HG03354 (cell line): ENCODE data around the gene STARD13.

Experiments used
- ATAC-seq: cut with Tn5 transposase; IDR thresholded peaks from one replicate; pipeline ENCODE4 v1.9.1; 2021; ENCODE audit warnings: mild to moderate bottlenecking; ENCODE audit not compliant: unreplicated experiment, poor library complexity, severe bottlenecking

STARD13 gene

GRCh38 chr13:33083054-33083453 is 202.5 kb downstream of the STARD13 start:
- ATAC-seq = no peak

- ATAC-seq = no peak
Observed at GRCh38 chr13:33081666-33082065, 203.9 kb downstream of the STARD13 start.

- no peak for ATAC-seq
Observed at GRCh38 chr13:33080972-33081590, 204.5 kb downstream of the STARD13 start.

GRCh38 chr13:33079960-33080359 is 205.6 kb downstream of the STARD13 start:
- no peak for ATAC-seq

DNA sequence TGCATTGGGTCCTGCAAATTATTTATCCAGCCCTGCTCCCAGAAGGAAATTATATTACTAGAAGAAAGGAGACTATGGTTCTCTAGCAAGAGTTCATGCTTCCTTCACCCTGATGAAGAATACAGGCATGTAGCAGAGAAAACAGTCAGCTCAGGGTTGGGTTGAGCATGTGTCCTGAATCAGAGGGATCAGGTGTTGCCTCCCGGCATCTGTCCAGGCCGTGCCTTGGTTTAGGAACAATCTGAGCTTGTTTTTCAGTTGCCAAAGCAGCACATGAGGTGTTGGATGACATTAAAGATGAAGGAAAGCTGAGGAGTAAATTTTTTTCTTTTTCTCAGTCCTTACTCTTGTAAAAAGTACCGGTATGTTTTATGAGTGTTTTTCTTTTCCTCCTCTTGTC is 207.3 kb downstream of the STARD13 start:
- ATAC-seq = no peak

DNA sequence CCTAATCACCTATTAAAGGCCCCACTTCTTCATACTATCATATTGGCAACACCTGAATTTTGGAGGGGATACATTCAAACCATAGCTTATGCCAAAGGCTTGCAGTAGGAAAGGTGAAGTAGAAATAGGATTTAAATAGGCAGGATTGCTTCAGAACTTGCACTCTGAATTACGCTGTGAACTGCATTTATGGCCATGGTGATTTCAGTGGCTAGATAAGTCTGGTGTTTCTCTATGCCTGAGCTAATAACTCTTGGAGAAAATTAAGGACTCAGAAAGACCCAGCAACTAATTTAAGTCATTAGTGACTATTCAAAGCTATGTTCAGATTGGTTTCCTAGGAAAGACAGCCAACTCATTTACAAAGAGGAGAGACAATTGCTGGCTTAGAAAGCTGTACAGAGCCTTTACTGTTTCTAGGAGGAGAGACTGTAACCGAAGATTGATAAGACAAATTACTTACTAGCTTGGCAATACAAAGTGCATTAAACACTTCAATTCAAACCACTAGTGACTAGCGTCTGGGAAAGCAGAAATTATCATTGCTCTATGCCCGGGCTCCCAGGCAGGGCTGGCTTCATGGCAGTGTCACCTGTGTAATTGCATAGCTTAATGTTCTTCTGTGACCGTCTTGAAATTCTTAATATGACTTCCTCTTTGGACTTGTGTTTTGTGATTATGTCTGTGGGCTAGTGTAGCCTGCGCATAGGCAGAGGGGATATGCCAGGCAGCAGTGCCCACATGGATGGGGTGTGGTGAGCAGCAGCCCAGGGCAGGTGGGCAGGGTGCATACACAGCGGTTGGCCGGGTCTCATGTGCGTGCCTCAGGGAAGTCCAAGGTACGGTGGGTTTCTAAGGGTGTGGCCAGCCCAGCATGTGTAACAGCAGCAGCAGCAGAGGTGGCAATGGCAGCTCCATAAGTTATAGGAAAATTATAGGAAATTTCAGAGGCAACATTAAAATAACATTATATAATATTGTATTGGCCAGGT is 209.3 kb downstream of the STARD13 start:
- no peak for ATAC-seq

- no peak for ATAC-seq
Observed at GRCh38 chr13:33073338-33073737, 212.2 kb downstream of the STARD13 start.

DNA sequence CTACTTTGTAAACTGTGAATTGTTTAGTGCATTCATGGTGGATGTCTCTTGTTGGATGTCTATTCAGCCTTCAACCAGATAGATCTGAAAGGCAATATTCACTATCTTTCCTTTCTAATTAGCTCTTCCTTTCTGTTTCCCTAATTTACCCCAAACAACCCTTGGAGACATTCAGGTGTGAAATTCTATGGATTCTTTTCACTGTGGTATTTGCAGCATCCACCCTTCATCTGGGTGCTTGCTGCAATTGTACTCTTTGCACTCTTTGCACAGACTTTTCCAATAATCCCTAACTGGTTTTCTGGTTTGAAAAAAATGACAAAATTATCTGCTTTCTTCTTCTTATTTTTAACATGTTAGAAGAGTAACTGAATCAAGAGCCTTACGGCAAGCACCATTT is 212.8 kb downstream of the STARD13 start:
- no peak for ATAC-seq

DNA sequence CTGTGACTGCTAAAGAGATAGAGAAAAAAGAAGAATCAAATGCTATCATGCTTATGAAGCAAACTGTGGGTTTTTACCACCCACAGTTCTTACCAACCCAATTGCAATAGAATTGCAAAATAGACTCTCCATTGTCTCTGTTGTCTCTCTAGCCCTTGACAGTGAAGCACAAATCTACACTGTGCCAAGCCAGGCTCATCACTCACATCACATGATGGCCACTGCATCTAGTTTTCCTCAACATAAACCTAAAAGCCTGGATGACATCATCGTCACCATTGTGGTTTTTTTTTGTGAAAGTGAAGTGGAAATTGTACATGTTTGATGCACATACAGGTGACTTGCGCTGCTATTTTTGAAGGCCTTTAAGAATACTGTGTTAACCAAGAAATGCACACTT is 213.3 kb downstream of the STARD13 start:
- ATAC-seq = no peak

GRCh38 chr13:33070713-33071112 is 214.8 kb downstream of the STARD13 start:
- no peak for ATAC-seq

- ATAC-seq = no peak
Observed at GRCh38 chr13:33069365-33069764, 216.2 kb downstream of the STARD13 start.

- ATAC-seq = no peak
Observed at GRCh38 chr13:33066329-33066728, 219.2 kb downstream of the STARD13 start.

DNA sequence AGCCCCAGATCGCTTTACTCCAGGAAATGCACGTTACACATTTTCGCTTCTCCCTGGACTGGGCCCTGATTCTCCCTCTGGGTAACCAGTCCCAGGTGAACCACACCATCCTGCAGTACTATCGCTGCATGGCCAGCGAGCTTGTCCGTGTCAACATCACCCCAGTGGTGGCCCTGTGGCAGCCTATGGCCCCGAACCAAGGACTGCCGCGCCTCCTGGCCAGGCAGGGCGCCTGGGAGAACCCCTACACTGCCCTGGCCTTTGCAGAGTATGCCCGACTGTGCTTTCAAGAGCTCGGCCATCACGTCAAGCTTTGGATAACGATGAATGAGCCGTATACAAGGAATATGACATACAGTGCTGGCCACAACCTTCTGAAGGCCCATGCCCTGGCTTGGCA is 224.7 kb downstream of the STARD13 start:
- no peak for ATAC-seq

DNA sequence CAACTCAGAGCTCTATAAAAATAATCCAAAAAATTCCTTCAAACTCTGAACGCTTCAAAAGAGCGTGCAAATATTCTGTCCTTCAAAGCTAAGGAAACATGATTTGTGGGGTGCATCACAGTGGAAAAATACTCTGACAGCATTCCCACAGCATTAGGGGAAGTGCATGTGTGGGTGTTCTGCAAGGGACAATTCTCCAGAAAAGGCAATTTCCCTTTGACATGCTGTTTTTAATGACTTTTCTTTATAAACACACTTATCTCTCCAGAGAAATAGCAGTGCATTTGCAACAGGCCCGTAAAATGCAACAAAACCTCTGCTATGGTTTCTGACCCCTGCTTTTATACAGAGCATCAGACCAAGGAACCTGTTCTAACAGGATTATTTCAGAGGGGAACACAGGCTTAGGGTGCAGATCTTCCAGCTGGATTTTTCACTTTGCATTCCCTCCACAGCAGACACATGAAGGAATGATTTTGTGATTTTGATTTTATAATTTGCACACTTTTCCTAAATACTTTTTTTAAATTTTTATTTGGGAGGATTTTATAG is 226.7 kb downstream of the STARD13 start:
- ATAC-seq = no peak

DNA sequence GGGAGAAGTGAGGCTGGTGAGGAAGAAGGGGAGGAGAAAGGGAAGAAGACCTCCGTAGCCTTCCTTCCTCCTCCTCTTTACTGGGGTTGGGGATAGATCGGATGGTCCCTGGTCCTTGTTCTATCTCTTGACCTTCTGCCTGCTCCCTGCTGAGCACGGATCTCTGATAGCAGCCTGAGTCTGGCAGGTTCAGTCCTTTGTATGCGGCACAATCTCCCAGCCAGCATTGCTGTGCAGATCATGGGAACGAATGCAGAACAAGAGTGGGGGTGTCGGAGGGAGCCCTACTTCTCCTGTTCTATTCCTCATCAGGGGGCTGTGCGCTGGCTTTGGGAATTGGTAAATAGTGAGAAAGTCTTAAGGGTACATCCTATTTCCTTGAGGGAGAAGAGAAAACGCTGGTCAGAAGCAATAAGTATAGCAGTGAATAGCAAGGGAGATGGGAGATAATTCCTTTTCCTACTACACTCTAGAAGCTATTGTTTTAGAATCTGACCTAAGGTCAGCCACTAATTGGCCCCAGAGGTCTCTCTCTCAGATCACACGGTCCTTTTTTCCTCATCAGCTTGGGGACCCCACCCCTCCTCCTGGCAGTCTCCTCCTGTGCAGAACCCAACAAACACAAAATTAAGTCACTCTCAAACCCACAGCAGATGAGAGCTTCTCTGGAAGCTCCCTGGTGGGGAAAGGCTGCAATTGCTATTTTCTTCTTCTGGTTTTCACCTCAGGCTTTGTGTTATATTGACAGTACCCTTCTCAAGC is 228.4 kb downstream of the STARD13 start:
- ATAC-seq = no peak

DNA sequence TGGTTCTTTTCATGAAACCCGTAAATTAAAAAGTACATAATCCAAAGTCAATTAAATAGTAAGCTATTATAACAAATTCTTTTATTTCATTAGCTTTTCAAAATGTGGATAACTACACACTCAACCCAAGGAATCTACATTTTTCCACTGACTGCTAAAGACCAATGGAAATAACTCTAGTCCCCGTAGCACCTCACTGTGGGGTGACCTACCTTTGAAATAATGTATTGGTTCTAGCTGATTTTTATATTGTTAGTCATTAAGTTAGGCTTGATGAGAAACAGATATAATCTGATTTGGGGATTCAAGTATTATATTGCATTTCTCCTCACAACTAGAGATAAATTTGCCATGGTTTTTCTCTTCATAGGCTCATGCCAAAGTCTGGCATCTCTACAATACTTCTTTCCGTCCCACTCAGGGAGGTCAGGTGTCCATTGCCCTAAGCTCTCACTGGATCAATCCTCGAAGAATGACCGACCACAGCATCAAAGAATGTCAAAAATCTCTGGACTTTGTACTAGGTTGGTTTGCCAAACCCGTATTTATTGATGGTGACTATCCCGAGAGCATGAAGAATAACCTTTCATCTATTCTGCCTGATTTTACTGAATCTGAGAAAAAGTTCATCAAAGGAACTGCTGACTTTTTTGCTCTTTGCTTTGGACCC is 232.0 kb downstream of the STARD13 start:
- no peak for ATAC-seq
